Osteocyte (in vitro differentiated cells): ENCODE data around the gene PLK5. TPM values are rescaled to one million over a fixed set of nuclear protein-coding genes. Genes with fewer than 3 reads are reported as not detected.

Source experiments
- DNase-seq: peaks from one replicate; pipeline ENCODE4 v3.0.0; 2021; ENCODE audit warnings: mixed read lengths; ENCODE audit not compliant: unreplicated experiment; ENCODE audit errors: extremely low spot score
- H3K27ac Mint-ChIP-seq: one replicate; pipeline ENCODE4 v1.8.0; 2021; ENCODE audit warnings: mild to moderate bottlenecking, mixed read lengths; ENCODE audit not compliant: unreplicated experiment
- H3K27me3 Mint-ChIP-seq: one replicate; pipeline ENCODE4 v1.8.0; 2021; ENCODE audit warnings: mixed read lengths; ENCODE audit not compliant: unreplicated experiment
- H3K36me3 Mint-ChIP-seq: one replicate; pipeline ENCODE4 v1.8.0; 2021; ENCODE audit warnings: mixed read lengths; ENCODE audit not compliant: unreplicated experiment
- H3K4me1 Mint-ChIP-seq: one replicate; pipeline ENCODE4 v1.8.0; 2021; ENCODE audit warnings: mixed read lengths; ENCODE audit not compliant: unreplicated experiment
- H3K4me3 Mint-ChIP-seq: one replicate; pipeline ENCODE4 v1.8.0; 2021; ENCODE audit warnings: mild to moderate bottlenecking, moderate library complexity, mixed read lengths; ENCODE audit not compliant: unreplicated experiment
- H3K9me3 Mint-ChIP-seq: one replicate; pipeline ENCODE4 v1.8.0; 2021; ENCODE audit warnings: mixed read lengths; ENCODE audit not compliant: unreplicated experiment
- CTCF ChIP-seq: fragments of 200-600 bp; sonication (generic); IDR thresholded peaks from 2 replicates; pipeline ENCODE4 v1.5.0; 2021; ENCODE audit warnings: antibody characterized with exemption, mild to moderate bottlenecking, moderate library complexity
- total RNA-seq: library from RNA; stranded (reverse); gene quantifications from 2 replicates; pipeline ENCODE4 v1.2.1, GENCODE V29; 2021

PLK5 gene
- total RNA-seq, 1 donor from 2014 or later, result 0.54 TPM

DNA sequence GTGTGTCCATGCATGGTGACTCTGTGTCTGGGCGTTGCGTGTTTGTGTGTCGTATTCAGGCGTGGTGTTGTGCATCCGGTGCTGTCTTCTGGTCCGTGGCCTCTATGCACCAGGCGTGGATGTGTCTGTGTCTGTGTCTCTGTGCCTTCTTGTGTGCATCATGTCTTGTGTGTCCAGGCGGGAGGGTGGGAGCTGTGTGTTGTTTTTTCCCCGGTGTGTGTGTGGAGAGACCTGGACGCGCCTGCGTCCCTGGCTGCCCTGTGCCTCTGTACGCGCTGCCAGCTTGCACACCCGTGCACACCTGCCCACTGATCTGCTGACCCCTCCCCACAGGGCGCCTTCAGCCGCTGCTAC is 1.1 kb downstream of the PLK5 start:
- H3K9me3 Mint-ChIP-seq, result no peaks in the 10 kb centered on the region
- peak overlapping the region; percentile 36 for H3K4me3 Mint-ChIP-seq
- peaks cover 4% of the 10 kb centered on the region for H3K4me1 Mint-ChIP-seq
- TF ChIP-seq CTCF, result no peak
- no peak overlapping the region for H3K27ac Mint-ChIP-seq
- H3K36me3 Mint-ChIP-seq, result no peaks in the 10 kb centered on the region
- peaks cover 18% of the 10 kb centered on the region for H3K27me3 Mint-ChIP-seq
- no peak for DNase-seq

GRCh38 chr19:1525343-1525742 is 1.5 kb downstream of the PLK5 start:
- H3K27me3 Mint-ChIP-seq, result peaks cover 21% of the 10 kb centered on the region

GRCh38 chr19:1526066-1526778 is 2.3 kb downstream of the PLK5 start:
- Mint-ChIP-seq H3K4me3 (no peak overlapping the region), H3K27me3 (peaks cover 21% of the 10 kb centered on the region), H3K9me3 (no peaks in the 10 kb centered on the region), H3K36me3 (no peaks in the 10 kb centered on the region), H3K4me1 (peaks cover 4% of the 10 kb centered on the region), H3K27ac (no peak overlapping the region)
- DNase-seq, result no peak
- no peak for TF ChIP-seq CTCF

More at GRCh38 chr19:1525343-1525742, 1.5 kb downstream of the PLK5 start:
- no peaks in the 10 kb centered on the region for H3K36me3 Mint-ChIP-seq
- no peak for DNase-seq
- no peak overlapping the region for H3K4me3 Mint-ChIP-seq
- no peak for TF ChIP-seq CTCF
- H3K4me1 Mint-ChIP-seq, result peaks cover 4% of the 10 kb centered on the region
- H3K9me3 Mint-ChIP-seq, result no peaks in the 10 kb centered on the region
- H3K27ac Mint-ChIP-seq, result no peak overlapping the region

DNA sequence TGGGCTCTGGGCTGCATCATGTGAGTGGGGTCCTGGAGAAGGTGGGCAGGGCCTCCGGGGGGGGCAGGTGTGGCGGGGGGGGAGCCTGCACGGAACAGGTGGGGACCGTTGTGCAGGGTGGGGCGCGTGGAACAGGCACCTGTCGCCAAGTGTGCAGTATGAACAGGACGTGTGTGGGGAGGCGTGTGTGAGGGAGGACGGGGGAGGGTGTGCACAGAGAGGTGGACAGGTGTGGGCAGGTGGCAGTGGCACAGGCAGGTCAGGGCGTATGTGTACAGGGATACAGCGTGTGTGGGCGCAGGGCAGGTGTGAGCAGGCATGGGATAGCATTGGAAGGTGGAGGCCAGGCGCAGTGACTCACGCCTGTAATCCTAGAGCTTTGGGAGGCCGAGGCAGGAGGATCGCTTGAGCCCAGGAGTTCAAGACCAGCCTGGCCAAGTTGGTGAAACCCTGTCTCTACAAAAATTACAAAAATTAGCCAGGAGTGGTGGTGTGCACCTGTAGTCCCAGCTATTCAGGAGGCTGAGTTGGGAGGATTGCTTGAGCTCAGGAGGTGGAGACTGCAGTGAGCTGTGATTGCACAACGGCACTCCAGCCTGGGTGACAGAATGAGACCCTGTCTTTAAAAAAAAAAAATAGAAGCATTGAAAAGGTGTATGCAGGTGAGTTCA is 3.2 kb downstream of the PLK5 start:
- Mint-ChIP-seq H3K9me3 (no peaks in the 10 kb centered on the region), H3K27ac (no peak overlapping the region), H3K4me1 (peaks cover 4% of the 10 kb centered on the region), H3K36me3 (no peaks in the 10 kb centered on the region), H3K27me3 (peaks cover 21% of the 10 kb centered on the region), H3K4me3 (no peak overlapping the region)
- TF ChIP-seq CTCF, result no peak
- DNase-seq, result no peak

GRCh38 chr19:1527650-1528309 is 3.9 kb downstream of the PLK5 start:
- H3K4me3 Mint-ChIP-seq, result no peak overlapping the region
- H3K36me3 Mint-ChIP-seq, result no peaks in the 10 kb centered on the region
- peaks cover 21% of the 10 kb centered on the region for H3K27me3 Mint-ChIP-seq
- no peak for TF ChIP-seq CTCF
- no peak overlapping the region for H3K27ac Mint-ChIP-seq
- DNase-seq, result no peak
- no peaks in the 10 kb centered on the region for H3K9me3 Mint-ChIP-seq
- H3K4me1 Mint-ChIP-seq, result peaks cover 4% of the 10 kb centered on the region
